Measurements from ENCODE around the gene ATXN1.
"Not testable (repeated sequence)": the region's sequence is repeated elsewhere in the genome, so short reads cannot be mapped to it uniquely, and the experiment has no call there.

ATXN1 gene

DNA sequence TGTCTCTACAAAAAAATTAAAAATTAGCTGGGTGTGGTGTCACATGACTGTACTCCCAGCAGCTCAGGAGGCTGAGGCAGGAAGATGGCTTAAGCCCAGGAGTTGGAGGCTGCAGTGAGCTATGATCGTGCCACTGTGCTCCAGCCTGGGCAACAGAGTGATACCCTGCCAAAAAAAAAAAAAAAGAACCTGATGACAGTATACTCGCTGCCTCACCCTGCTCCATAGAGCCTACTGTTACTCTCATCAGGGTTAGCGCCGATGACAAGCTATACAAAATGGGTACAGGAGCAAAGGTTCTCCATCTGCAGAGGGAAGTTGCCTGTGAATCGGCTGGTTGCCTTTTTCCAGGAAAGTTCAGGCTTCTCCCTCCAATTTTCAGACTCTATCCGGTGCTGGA lies 469.5 kb downstream of the ATXN1 start:
- DNase-seq = no peak

- no peak for DNase-seq
These were observed 473.1 kb downstream of the ATXN1 start for GRCh38 chr6:16288163-16288562.

- DNase-seq = peak; percentile 57
These were observed 475.1 kb downstream of the ATXN1 start for GRCh38 chr6:16286151-16286522.

DNA sequence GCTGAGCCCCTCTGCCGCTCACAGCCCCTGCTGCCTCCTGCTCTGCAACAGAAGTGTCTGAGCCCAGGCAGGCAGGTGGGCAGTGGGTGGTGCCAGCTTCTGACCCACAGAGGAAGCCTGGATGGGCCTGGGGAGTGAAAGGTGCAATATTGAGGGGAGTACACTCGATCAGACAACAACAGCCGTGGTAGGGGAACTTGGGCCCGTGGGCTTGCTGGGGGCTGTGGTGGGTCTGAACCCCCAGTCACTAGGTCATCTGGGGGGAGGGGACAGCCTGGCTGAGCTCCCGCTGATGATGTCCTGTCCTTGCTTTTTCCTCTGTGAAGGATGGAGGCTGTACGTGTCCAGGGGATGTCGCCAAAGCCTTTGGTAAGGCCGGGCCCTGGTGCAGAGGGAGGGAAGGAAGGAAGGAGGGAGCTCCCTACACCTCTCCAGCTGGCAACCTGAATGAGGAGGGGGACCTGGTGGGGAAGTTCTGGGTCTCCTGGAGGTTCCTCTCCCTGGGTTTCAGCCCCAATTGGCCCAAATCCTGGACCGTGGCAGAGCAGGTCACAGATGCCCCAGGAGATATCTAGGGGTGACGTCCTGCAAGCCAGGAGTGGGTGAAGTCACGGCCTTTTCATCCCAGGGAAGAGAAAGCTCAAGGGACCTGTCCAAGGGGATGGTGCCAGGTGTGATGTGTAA lies 475.7 kb downstream of the ATXN1 start:
- DNase-seq = no peak

DNA sequence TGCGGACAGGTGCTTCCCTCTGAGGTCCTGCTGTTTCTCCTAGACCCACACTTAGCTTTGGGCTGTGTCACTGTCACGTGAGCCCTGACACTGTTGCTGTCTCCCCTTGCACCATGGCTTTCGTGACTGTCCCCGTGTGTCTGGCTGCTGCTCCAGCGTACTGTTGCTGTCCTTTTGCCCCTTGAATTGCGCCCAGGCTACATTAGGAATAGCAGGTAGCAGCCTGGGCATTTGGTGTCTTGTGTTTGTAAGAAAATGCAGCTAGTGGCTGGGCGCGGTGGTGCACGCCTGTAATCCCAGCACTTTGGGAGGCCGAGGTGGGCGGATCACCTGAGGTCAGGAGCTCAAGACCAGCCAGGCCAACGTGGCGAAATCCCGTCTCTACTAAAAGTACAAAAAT lies 476.8 kb downstream of the ATXN1 start:
- no peak for DNase-seq

DNA sequence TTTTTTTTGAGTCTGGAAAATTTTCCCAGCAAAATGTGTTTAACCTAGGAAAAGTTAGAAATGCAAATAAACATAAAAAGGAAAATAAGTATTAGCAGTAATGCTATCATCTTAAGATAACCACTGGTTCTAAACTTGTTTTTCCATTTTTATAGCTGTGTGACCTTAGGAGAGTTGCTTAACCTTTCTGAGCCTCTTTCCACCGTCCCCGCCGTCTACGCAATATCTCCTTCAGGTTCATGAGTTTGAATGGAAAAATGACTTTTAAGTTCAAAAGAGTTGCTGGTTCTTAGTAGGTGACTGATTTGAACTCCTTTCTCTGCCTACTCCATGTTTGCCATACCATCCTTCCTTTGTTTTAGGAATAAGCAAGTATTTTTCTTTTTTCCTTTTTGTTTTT lies 478.9 kb downstream of the ATXN1 start:
- no peak for DNase-seq

DNA sequence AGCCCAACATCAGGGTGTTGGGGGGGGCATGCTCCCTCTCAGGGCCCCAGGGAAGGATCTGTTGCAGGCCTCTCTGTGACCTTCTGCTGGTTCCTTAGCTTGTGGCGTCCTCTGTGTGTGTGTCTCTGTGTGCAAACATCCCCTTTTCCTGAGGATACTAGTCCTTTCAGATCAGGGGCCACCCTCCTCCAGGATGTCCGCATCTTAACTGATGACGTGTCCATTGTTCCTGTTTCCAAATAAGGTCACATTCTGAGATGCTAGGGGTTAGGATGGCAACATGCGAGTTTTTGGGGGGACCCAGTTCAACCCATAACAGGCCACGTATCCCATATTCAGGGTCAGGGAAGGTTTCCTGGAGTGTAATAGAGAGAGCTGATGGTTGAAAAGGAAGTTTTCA lies 482.0 kb downstream of the ATXN1 start:
- no peak for DNase-seq

DNA sequence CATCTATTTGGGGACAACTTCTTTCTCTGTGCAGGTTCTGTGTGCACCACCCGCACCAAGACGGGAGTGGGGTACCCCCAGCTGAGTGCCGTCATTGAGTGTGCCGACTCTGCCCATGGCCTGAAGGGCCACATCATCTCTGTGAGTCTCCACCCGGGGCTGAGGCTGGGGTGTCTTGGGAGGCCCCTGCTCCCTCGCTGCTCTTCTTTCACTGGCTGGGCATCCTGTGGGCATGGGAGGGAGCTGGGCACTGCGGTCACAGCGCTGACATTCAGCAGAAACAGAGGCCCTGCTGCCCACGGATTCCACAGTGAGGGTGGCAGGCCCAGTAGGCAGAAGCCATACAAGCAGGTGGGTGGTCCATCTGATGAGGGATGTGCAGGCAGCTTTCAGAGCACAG lies 482.5 kb downstream of the ATXN1 start:
- no peak for DNase-seq

DNA sequence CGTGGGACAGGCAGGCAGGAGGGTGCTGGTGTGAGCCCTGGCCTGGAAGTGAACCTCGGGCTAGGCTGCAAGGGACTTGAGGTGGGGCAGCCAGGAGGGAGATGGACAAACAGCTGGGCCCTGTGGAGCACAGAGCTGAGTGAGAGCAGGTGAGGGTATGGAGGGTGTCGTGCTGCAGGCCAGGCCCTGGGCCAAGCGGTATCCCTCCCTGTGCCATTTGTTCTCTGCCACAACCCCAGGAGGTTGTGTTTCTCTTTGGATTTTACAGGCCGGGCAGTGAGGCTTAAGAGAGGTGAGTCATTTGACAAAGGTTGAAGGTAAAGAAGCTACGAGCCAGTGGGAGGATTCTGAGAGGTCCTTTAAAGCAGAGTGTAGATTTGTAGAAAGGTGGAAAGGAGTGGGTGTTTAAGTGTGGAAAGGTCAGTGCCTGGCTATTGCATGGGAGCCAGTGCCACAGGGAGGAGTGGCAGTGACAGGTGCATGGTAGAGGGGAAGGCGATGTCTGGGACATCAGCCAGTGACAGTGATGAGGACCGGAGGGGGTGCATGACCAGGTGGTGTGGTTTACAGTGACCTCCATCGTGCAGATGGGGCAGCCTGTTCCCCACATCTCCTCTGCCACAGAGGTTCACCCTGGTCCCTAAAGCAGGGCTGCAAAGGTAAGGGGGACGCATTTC lies 483.1 kb downstream of the ATXN1 start:
- DNase-seq = no peak

GRCh38 chr6:16277101-16277981 lies 483.9 kb downstream of the ATXN1 start:
- peak; percentile 95 for DNase-seq

DNA sequence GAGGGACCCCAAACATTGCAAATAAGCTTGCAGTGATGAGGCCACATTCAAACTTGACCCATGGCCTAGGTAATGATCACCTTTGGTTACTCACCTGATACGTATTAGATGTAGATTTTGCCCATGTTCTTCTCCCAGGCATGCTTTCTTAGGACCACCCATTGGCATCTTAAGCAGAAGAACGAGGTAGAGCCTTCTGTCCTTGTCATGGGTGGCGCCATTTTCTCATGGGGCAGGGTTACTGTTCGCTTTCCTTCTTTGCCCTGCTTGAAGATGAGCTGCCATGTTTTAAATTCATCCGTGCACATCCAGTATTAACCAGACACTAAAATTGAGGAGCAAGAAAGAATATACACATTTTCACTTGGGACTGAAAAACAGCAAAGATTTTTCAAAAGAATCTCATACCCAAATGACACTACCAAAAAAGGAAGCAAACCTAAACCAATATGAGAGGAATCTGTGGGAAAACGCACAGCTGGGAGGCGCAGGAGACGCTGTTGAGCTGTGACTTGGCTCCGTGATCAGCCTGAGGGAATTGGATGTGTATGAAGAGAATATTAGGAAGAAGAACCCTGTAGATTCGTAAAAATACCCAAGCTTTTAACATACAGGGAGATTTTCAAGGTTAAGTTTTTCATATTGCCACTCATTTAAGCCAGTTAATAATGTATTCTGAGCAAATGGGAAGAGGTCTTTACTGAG lies 486.2 kb downstream of the ATXN1 start:
- peak; percentile 33 for DNase-seq

DNA sequence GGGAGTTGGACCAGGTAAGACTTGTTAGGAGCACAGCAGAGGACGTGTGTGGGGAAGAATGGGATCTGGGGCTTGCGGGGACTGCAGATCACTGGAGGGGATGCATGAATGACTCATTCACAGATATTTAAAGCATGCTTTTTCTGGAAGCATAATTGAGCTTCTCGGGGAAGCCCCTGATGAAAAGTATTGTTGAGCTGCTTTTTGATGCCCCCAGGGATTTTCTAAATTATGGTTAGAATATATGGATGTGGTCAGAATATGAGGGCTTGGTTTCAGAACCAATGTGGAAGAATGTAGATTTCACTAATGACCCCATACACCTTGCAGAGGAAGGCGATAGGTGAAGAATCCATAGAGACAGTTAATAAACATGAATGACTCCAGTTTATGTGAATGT lies 486.8 kb downstream of the ATXN1 start:
- DNase-seq = peak; percentile 78

- peak; percentile 58 for DNase-seq
These were observed 488.0 kb downstream of the ATXN1 start for GRCh38 chr6:16273256-16273655.

GRCh38 chr6:16272201-16272600 lies 489.1 kb downstream of the ATXN1 start:
- no peak for DNase-seq

GRCh38 chr6:16271428-16271827 lies 489.8 kb downstream of the ATXN1 start:
- DNase-seq = no peak

- DNase-seq = no peak
These were observed 491.0 kb downstream of the ATXN1 start for GRCh38 chr6:16270178-16270794.

DNA sequence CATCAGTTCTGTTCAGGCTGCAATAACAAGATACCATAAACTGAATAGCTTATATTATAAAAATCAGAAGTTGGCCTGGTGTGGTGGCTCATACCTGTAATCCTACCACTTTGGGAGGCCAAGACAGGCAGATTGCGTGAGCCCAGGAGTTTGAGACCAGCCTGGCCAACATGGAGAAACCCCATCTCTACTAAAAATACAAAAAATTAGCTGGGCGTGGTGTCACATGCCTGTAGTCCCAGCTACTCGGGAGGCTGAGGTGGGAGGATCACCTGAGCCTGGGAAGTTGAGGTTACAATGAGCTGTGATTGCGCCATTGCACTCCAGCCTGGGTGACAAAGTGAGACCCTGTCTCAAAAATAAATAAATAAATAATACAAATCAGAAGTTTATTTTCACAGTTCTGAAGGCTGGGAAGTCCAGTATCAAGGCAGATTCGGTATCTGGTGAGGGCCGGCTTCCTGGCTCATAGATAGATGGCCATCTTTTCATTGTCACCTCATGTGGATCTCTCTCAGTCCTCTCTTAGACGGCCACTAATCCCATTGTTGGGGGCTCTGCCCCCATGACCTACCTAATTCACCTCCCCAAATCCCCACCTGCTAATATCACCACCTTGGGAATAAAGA lies 491.7 kb downstream of the ATXN1 start:
- not testable (repeated sequence) for DNase-seq

DNA sequence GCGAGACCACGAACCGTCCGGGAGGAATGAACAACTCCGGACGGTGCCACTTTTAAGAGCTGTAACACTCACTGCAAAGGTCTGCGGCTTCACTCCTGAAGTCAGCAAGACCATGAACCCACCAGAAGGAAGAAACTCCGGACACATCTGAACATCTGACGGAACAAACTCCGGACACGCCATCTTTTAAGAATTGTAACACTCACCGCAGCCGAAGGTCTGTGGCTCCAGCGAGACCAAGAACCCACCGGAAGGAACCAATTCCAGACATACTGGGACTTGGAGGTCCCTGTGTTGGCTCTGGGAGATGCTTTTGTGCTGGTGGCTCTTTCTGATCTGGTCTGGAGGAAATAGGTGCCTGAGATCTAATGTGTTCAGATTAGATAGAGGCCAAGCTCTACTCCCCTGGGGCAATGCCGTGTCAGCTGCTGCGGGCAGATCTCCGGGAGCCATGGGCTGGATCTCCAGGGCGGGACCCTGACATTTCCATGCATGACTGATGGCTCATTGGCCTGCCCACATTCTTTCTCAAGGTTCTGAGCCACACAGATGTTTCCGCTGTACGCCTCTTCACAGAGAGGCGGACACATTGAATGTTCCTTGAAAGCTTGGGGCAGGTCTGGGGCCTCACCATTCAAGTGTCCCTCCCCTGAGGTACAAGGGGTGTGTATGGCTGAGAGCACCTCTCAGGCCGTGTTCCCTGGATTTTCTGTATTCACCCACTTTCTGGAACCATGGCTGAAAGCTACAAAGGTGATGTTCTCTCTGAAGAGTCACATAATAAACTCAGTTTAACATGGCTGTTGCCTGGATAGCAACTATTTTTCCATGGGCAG lies 493.6 kb downstream of the ATXN1 start:
- no peak for DNase-seq

DNA sequence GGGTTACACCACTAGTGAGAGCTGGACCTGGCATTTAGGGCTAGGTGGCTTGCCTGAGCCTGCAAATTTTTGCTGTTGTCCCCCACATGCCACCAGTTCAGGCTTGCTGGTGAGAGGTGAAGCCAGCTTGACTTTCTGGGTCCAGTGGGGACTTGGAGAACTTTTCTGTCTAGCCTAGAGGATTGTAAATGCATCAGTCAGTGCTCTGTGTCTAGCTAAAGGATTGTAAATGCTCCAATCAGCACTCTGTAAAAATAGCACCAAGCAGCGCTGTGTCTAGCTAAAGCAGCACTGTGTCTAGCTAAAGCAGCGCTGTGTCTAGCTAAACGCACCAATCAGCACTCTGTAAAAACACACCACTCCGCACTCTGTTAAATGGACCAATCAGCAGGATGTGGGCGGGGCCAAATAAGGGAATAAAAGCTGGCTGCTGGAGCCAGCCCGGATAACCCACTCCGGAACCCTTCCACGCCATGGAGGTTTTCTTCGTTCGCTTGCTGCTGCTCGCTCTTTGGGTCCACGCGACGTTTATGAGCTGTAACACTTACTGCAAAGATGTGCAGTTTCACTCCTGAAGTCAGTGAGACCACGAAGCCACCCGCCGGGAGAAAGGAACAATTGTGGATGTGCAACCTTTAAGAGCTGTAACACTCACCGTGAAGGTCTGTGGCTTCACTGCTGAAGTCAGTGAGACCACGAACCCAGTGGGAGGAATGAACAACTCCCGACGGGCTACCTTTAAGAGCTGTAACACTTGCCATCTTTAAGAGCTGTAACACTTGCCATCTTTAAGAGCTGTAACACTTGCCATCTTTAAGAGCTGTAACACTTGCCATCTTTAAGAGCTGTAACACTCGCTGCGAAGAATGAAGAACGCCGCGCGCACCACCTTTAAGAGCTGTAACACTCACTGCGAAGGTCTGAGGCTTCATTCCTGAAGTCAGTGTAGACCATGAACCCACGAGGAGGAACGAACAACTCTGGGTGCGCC lies 495.6 kb downstream of the ATXN1 start:
- DNase-seq = no peak

DNA sequence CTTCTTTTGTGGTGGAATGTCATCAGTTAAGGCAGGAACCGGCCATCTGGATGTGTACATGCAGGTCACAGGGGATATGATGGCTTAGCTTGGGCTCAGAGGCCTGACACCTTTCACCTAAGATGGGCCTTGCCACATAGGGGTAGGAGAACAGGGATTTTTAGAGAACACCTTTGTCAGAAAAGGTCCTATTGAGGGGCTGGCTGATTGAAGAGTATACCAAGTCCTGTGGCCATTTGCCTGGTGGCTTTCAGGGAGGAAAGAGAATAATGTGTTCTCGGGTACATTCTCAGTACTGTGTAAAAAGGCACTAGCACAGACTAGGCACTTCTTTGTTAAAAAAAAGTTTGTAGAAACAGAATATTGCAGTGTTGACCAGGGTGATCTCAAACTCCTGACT lies 496.5 kb downstream of the ATXN1 start:
- no peak for DNase-seq

All from fibroblast of skin of back (primary cell).